Epithelial cell of esophagus (primary cell): ENCODE measurements around the gene FSD2.

Experiments used
- DNase-seq: peaks from one replicate; pipeline ENCODE4 v3.0.0; 2010; ENCODE audit warnings: low read depth
- H3K4me3 ChIP-seq: 2 replicates; pipeline ENCODE4 v1.5.1; 2011; ENCODE audit warnings: mild to moderate bottlenecking, low read length, control low read depth
- TF ChIP-seq, protein P1 (sequence below): IDR thresholded peaks from 2 replicates; pipeline ENCODE4 v1.5.1; 2011; ENCODE audit warnings: low read depth, mild to moderate bottlenecking, low read length, control low read depth, inconsistent platforms; ENCODE audit not compliant: insufficient read depth; ENCODE audit errors: missing control alignments

FSD2 gene

DNA sequence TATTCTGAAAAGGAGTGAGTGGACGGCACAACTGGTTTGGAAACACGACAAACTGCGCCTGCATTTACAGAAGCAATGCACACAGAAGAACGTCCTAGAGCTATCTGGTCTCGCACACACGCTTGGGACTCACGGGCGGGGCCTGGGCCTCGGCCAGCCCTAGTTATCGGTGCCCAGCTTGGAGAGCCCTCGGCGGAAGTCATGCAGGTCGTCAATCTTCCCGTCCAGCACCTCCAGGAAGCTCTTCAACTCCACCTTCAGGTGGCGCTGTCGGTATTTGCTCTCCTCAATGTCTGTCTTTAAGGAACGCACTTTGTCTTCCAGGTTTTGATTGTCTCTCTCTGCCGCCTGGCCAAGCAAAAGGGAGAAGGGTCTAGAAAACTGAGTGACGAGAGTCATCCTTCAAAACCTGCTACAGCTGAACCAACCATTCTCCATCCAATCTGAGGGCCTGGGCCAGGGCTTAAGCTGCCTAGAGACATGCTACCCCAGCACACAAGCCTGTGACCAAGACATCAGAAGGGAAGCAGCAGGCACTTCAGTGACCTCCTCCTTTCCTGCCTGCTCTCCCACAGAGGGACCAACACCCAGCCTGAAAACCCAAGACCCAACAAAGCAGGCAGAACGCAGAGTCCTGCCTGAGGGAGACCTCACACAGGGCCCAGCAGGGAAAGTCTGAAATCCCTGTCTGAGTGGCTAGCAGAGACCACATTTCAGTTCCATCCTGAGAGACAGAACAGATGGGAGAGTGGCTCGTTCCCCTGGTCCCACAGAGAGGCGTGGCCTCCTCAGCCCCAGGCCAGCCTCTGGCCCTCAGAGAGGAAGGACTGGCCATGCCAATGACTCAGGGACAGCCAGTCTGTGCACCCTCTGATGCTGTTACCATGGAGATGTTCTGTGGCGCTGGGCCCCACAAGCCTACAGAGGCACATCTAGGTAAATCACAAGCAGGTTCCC is 44.0 kb upstream of the FSD2 start:
- DNase-seq = peak; percentile 90
- no peak overlapping the region for H3K4me3 ChIP-seq
- TF ChIP-seq, protein P1, sequence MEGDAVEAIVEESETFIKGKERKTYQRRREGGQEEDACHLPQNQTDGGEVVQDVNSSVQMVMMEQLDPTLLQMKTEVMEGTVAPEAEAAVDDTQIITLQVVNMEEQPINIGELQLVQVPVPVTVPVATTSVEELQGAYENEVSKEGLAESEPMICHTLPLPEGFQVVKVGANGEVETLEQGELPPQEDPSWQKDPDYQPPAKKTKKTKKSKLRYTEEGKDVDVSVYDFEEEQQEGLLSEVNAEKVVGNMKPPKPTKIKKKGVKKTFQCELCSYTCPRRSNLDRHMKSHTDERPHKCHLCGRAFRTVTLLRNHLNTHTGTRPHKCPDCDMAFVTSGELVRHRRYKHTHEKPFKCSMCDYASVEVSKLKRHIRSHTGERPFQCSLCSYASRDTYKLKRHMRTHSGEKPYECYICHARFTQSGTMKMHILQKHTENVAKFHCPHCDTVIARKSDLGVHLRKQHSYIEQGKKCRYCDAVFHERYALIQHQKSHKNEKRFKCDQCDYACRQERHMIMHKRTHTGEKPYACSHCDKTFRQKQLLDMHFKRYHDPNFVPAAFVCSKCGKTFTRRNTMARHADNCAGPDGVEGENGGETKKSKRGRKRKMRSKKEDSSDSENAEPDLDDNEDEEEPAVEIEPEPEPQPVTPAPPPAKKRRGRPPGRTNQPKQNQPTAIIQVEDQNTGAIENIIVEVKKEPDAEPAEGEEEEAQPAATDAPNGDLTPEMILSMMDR = peak; percentile 94

DNA sequence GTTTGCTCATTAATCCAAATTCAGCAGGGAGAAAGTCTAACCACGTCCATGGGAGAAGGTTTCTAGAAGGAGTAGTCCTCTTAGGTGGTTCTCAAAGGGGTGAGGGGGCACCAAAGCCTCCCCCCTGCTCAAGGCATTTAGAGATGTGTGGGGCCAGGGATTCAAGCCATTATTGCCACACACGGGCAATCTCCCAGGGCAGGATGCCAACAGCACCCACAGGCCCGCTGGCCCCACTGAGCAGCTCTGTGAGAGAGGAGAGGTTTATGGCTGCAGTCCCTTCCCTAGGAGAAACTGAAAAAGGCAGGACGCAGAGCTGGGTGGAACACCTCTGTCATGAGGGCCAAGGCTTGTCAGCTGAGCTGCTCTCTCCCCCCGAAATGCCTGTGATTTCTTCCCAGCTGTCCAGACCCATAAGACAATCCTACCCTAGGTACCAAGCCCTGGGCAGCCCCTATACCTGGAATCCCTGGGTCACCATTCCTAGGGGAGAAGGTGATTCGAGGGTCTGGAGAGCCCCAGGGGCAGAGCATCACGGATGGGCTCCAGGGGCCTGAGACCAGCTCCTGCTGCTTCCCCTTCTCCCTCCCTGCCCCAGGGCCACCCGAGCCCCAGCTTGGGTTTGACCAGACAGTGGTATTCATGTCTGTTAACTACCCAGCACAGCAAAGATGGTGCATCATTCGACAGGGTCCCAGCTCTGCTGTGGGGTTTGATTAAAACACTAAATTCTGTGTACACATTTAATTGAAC is 42.5 kb upstream of the FSD2 start:
- TF ChIP-seq, protein P1 = no peak
- DNase-seq = no peak
- H3K4me3 ChIP-seq = no peak overlapping the region

DNA sequence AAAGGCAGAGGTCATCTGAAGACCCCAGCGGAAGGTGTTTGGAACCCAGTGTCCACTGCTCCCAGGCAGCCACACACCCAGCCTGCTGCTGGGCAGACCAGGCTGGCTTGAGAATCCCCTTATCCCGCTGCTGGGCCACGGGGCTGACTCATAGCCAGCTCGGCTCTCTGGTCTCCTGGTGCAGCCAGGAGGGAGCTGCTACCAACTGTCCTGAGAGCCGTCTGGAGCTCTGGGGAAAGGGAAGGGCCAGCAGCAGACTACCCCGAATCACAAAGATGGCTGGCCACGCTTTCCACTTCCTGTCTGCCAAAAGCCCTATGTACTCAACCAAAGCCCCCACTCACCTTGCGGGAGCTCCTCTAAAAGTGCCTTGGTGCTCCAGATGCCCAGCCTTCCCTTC is 41.8 kb upstream of the FSD2 start:
- TF ChIP-seq, protein P1 = no peak
- DNase-seq = no peak
- no peak overlapping the region for H3K4me3 ChIP-seq

DNA sequence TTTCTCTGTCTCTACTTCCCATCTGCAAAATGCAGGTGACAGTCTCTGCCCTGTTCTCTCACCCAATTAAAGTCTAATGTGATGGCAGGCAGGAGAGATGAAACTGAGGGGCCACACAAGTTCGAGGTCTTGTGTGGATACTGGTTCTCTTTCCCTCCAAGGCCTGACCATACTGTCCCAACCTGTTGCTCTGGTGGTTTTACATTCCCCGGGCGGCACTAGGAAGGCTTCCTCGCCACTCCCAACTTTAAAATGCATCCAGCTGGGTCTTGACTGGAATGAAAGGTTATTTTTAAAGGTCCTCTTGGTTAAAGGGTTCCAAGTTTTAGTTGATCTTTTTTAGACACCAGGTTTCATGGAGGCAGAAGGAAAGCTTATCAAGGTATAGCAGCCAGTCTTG is 40.8 kb upstream of the FSD2 start:
- TF ChIP-seq, protein P1 = no peak
- peak; percentile 8 for DNase-seq
- no peak overlapping the region for H3K4me3 ChIP-seq

DNA sequence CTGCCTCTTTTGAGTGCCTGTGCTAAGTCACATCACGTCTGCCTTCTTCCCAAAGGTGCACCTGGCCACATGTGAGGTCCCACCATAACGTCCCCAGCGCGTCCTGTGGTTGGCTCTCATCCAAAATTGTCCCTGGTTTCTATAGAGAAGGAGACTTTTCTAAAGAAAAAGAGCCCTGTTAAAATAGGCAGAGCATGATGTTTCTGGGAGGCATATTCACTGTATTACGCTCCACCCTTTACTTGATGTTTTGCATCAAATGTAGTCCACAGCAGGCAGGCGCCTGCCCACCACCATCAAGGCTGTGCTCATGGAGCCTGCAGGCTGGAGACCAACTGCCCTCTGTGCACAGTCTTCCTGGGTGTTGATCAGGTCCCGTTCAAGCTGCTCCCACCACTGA is 39.8 kb upstream of the FSD2 start:
- H3K4me3 ChIP-seq = no peak overlapping the region
- TF ChIP-seq, protein P1 = no peak
- no peak for DNase-seq

DNA sequence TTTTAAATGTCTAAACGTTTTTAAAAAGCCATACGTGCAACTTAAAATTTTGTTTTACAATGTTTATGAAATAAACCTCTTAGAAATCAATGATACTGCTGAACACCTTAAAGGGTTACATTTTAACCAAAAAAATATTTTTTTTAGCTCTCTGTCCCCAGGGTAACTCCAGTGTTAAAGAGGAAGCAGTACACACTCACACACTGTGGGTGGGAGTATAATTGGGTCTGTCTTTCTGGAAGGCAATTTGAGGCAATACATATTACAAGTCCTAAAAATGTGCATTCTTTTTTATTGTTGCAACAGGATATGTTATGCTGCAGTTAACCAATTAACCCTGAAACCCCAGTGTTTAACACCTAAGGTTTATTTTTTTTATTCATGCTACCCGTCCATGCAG is 37.7 kb upstream of the FSD2 start:
- no peak overlapping the region for H3K4me3 ChIP-seq
- DNase-seq = no peak
- TF ChIP-seq, protein P1 = no peak
